SK-N-MC (cell line): ENCODE results near the gene PCDH11Y.
"Not testable (repeated sequence)": the region's sequence is repeated elsewhere in the genome, so short reads cannot be mapped to it uniquely, and the experiment has no call there.

ENCODE experiments used
- EZH2 ChIP-seq: fragments of 200-600 bp; sonication (generic); IDR thresholded peaks from one replicate; pipeline ENCODE4 v1.6.1; 2017; ENCODE audit warnings: antibody characterized with exemption
- FOXP2 ChIP-seq: optimal IDR thresholded peaks from 2 replicates; pipeline ENCODE3; 2011; ENCODE audit warnings: mild to moderate bottlenecking, moderate library complexity; ENCODE audit not compliant: insufficient read depth; ENCODE audit errors: extremely low read length, control extremely low read depth
- POLR2AphosphoS5 ChIP-seq: IDR thresholded peaks from 2 replicates; pipeline ENCODE4 v1.6.1; 2012; ENCODE audit warnings: mild to moderate bottlenecking, low read depth, low read length, borderline replicate concordance

DNA sequence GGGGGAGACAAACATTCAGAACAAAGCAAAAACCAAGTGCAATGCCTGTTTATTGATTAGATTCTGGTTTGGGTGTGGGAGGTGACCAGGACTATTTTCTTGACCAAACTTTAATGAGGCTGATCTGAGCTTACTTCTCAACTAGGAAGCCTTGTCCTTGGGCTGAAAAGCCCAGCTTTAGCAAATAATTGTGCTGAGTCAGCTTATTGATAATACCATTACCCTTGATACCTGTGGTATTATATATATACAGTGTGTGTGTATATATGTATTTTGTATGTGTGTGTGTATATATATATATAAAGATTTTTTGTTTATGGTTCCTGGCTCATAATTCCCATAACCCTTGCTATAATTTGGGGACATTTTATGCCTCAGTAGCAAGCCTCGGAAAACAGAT is 776.4 kb downstream of the PCDH11Y start:
- not testable (repeated sequence) for TF ChIP-seq POLR2AphosphoS5, EZH2, FOXP2
